GM10248 (cell line): ENCODE data around the gene NINL.

Experiments used
- CTCF ChIA-PET: fragments of 300-600 bp; sonication (Branson Sonifier 250); formaldehyde crosslinking; extraction: SDS; loops from one replicate; lab custom pipeline; 2021; ENCODE audit warnings: antibody characterized with exemption; lab: Yijun Ruan, JAX
- POLR2A ChIA-PET: fragments of 350-650 bp; sonication (Branson Sonifier 250); formaldehyde crosslinking; extraction: SDS; loops from one replicate; lab custom pipeline; 2020; ENCODE audit warnings: antibody characterized with exemption; lab: Yijun Ruan, JAX
- DNase-seq: peaks from one replicate; pipeline ENCODE4 v3.0.0; 2012; ENCODE audit errors: extremely low spot score
- TF ChIP-seq, protein P1 (sequence below): IDR thresholded peaks from 2 replicates; pipeline ENCODE4 v1.5.1; 2012; ENCODE audit warnings: mild to moderate bottlenecking, low read depth; ENCODE audit errors: extremely low read depth, missing control alignments, control extremely low read depth

NINL gene

DNA sequence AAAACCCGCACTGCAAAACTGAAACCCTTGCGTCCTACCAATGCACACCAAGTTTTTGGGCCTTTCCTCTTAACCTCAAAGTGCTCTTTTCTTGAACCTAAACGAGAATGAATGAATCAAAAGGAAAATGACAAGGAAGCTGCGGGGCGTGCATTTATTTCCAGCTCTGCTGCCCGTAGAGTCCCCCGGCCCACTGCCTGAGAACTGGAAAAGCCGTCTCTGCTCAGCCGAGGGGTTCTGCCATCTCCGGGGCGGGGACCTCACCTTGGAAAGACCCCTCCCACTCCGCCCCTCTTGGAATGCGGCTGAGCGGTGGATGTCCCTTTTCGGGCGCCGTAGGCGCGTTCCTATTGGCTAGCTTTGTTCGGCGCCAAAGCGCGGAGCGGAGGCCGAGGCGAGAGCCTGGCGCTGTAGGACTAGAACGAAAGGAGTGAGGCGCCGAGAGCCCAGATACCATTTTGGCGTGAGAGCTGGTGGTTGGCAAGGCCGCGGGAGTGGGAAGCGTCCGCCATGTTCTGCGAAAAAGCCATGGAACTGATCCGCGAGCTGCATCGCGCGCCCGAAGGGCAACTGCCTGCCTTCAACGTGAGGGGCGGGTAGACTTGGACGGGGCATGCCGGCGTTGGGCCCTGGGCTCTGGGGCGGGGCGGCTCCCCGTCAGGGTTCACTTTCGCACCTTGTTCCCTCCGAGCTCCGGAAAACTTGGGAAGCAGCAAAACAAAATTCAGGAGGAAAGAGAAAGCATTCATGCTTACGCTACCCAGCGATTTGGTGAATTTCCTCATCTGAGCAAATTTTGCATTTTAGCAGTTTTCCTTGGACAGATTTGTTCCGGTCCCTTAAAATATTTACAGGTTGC lies 177.8 kb downstream of the NINL start, which contains the start of gene GINS1:
Gene GINS1 (plus strand): TSS at position 363 of the 859 bp plus-strand sequence. CDS start 148 bp downstream, at position 511.
- POLR2A ChIA-PET = interaction anchor here (1.2 kb wide), 1 partner anchor 11 kb away, joined by 3 read pairs; no protein-coding TSS in a partner anchor
- DNase-seq = peak; percentile 91
- CTCF ChIA-PET = interaction anchor here (1.0 to 4.4 kb wide), 9 partner anchors 9 to 414 kb away, joined by 3 to 51 read pairs (median 5); no protein-coding TSS in a partner anchor
- TF ChIP-seq, protein P1, sequence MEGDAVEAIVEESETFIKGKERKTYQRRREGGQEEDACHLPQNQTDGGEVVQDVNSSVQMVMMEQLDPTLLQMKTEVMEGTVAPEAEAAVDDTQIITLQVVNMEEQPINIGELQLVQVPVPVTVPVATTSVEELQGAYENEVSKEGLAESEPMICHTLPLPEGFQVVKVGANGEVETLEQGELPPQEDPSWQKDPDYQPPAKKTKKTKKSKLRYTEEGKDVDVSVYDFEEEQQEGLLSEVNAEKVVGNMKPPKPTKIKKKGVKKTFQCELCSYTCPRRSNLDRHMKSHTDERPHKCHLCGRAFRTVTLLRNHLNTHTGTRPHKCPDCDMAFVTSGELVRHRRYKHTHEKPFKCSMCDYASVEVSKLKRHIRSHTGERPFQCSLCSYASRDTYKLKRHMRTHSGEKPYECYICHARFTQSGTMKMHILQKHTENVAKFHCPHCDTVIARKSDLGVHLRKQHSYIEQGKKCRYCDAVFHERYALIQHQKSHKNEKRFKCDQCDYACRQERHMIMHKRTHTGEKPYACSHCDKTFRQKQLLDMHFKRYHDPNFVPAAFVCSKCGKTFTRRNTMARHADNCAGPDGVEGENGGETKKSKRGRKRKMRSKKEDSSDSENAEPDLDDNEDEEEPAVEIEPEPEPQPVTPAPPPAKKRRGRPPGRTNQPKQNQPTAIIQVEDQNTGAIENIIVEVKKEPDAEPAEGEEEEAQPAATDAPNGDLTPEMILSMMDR = no peak
